Esophagus muscularis mucosa (tissue), 4 donors: ENCODE results near the gene CNTN6. TPM values are rescaled to one million over a fixed set of nuclear protein-coding genes. Genes with fewer than 3 reads are reported as not detected.

Experiments
- DNase-seq: peaks from one replicate; pipeline ENCODE4 v3.0.0-alpha.2; 2017; ENCODE audit errors: extremely low spot score
- H3K27ac ChIP-seq, 4 donors: fragments of 200-600 bp; sonication (generic); replicated peaks in 1 of 4; 1 replicate in 3 of 4; 2 replicates in 1 of 4; pipeline ENCODE4 v1.5.1; 2016 to 2019; ENCODE audit warnings: mild to moderate bottlenecking in 1 of 4
- H3K27me3 ChIP-seq, 4 donors: fragments of 200-600 bp; sonication (generic); one replicate each; pipeline versions ENCODE4 v1.5.1 to v1.6.0; 2016 to 2019
- H3K36me3 ChIP-seq, 4 donors: fragments of 200-600 bp; sonication (generic); one replicate each; pipeline ENCODE4 v1.5.1; 2016 to 2019
- H3K4me1 ChIP-seq, 4 donors: fragments of 200-600 bp; sonication (generic); one replicate each; pipeline ENCODE4 v1.5.1; 2016 to 2019
- H3K4me3 ChIP-seq, 4 donors: fragments of 200-600 bp; sonication (generic); 1 replicate in 2 of 4; 2 replicates in 2 of 4; pipeline ENCODE4 v1.5.1; 2016 to 2019; ENCODE audit warnings: mild to moderate bottlenecking in 4 of 4, moderate library complexity in 1 of 4
- H3K9me3 ChIP-seq, 4 donors: fragments of 200-600 bp; sonication (generic); 1 replicate in 3 of 4; 2 replicates in 1 of 4; pipeline ENCODE4 v1.5.1; 2016 to 2019
- CTCF ChIP-seq, 3 experiments: fragments of 200-600 bp in 2 of 3; fragments of 450-650 bp in 1 of 3; sonication (generic) in 2 of 3; IDR thresholded peaks; one replicate each; pipeline ENCODE4 v1.5.1; 2017 to 2019; ENCODE audit warnings: antibody characterized with exemption in 3 of 3, mild to moderate bottlenecking in 2 of 3, moderate library complexity in 1 of 3
- EP300 ChIP-seq: sonication (generic); formaldehyde crosslinking; IDR thresholded peaks from one replicate; pipeline ENCODE4 v1.6.1; 2017; ENCODE audit warnings: antibody characterized with exemption
- POLR2A ChIP-seq: fragments of 450-650 bp; IDR thresholded peaks from one replicate; pipeline ENCODE4 v1.6.1; 2017; ENCODE audit warnings: antibody characterized with exemption, moderate library complexity, mild to moderate bottlenecking, low read depth
- POLR2AphosphoS5 ChIP-seq, 2 donors: sonication (generic); formaldehyde crosslinking; IDR thresholded peaks; one replicate each; pipeline ENCODE4 v1.6.1; 2017; ENCODE audit warnings: antibody characterized with exemption in 2 of 2
- WGBS: methylation state at CpG from one replicate; pipeline ENCODE4 v1.1.5; 2018; 5-methylcytosine and 5-hydroxymethylcytosine counted together
- intact Hi-C: fragments of 100-400 bp; cut with DNase I; formaldehyde crosslinking; loops from one replicate; pipeline ENCODE4 v1.15.1; 2023
- total RNA-seq, 4 donors: library from RNA; depleted of rRNA; stranded (reverse); fragments of >200 nt; gene quantifications; one replicate each; pipeline versions ENCODE4 v1.1.0 to v1.2.1, GENCODE V29; 2016

CNTN6 gene
- total RNA-seq, 4 donors from 2014 or later = 0.06 to 0.83 (median 0.17) TPM; not detected in 1

GRCh38 chr3:1326546-1326945 lies 233.7 kb downstream of the CNTN6 start:
- TF ChIP-seq EP300 (no peak), CTCF (IDR thresholded peaks at IDR 0.05) (no peak), POLR2A (no peak), POLR2AphosphoS5 (IDR thresholded peaks at IDR 0.05) (no peak)
- H3K4me3 ChIP-seq = no peak overlapping the region

GRCh38 chr3:1330107-1330506 lies 237.3 kb downstream of the CNTN6 start:
- H3K27ac ChIP-seq = no peak overlapping the region
- no peaks in the 10 kb centered on the region for H3K9me3 ChIP-seq
- no peaks in the 10 kb centered on the region for H3K4me1 ChIP-seq
- no peaks in the 10 kb centered on the region for H3K36me3 ChIP-seq
- no peaks in the 10 kb centered on the region for H3K27me3 ChIP-seq
- TF ChIP-seq CTCF (IDR thresholded peaks at IDR 0.05) = no peak
- TF ChIP-seq POLR2AphosphoS5 (IDR thresholded peaks at IDR 0.05) = no peak
- TF ChIP-seq EP300 = no peak
- TF ChIP-seq POLR2A = no peak
- intact Hi-C loops = no loop called here
- H3K4me3 ChIP-seq = no peak overlapping the region
- 64% methylated on average over 2 of the region's 2 CpGs for WGBS
- DNase-seq = no peak

More at GRCh38 chr3:1326546-1326945, 233.7 kb downstream of the CNTN6 start:
- Histone ChIP-seq H3K4me1 (no peaks in the 10 kb centered on the region), H3K27me3 (no peaks in the 10 kb centered on the region), H3K27ac (no peak overlapping the region), H3K36me3 (no peaks in the 10 kb centered on the region), H3K9me3 (no peaks in the 10 kb centered on the region)
- intact Hi-C loops = no loop called here
- DNase-seq = no peak

- Histone ChIP-seq H3K9me3 (no peaks in the 10 kb centered on the region), H3K4me3 (no peak overlapping the region), H3K4me1 (no peaks in the 10 kb centered on the region), H3K27me3 (no peaks in the 10 kb centered on the region), H3K27ac (no peak overlapping the region), H3K36me3 (no peaks in the 10 kb centered on the region)
- TF ChIP-seq CTCF (IDR thresholded peaks at IDR 0.05) (no peak), EP300 (no peak), POLR2AphosphoS5 (IDR thresholded peaks at IDR 0.05) (no peak), POLR2A (no peak)
- DNase-seq = no peak
- intact Hi-C loops = no loop called here
- WGBS = 70% methylated on average over 6 of the region's 6 CpGs
These were observed 253.6 kb downstream of the CNTN6 start for GRCh38 chr3:1346386-1346785.

- 83% methylated on average over 3 of the region's 3 CpGs for WGBS
- no peaks in the 10 kb centered on the region for H3K4me1 ChIP-seq
- intact Hi-C loops = no loop called here
- H3K27ac ChIP-seq = no peak overlapping the region
- H3K36me3 ChIP-seq = no peaks in the 10 kb centered on the region
- TF ChIP-seq POLR2AphosphoS5 (IDR thresholded peaks at IDR 0.05) (no peak), POLR2A (no peak), EP300 (no peak), CTCF (IDR thresholded peaks at IDR 0.05) (no peak)
- H3K9me3 ChIP-seq = no peaks in the 10 kb centered on the region
- H3K27me3 ChIP-seq = no peaks in the 10 kb centered on the region
- DNase-seq = no peak
- H3K4me3 ChIP-seq = no peak overlapping the region
These were observed 255.7 kb downstream of the CNTN6 start for GRCh38 chr3:1348547-1348946.

- no peaks in the 10 kb centered on the region for H3K27me3 ChIP-seq
- WGBS = 77% methylated on average over 3 of the region's 3 CpGs
- H3K27ac ChIP-seq = no peak overlapping the region
- H3K4me3 ChIP-seq = no peak overlapping the region
- H3K36me3 ChIP-seq = no peaks in the 10 kb centered on the region
- no peaks in the 10 kb centered on the region for H3K9me3 ChIP-seq
- intact Hi-C loops = no loop called here
- DNase-seq = no peak
- no peaks in the 10 kb centered on the region for H3K4me1 ChIP-seq
- TF ChIP-seq POLR2A (no peak), POLR2AphosphoS5 (IDR thresholded peaks at IDR 0.05) (no peak), CTCF (IDR thresholded peaks at IDR 0.05) (no peak), EP300 (no peak)
These were observed 258.1 kb downstream of the CNTN6 start for GRCh38 chr3:1350885-1351284.
